LNCAP (cell line): ENCODE results near the gene PRIMA1.

Experiments
- TF ChIP-seq, protein P1 (sequence below): fragments of 450-650 bp; IDR thresholded peaks from 2 replicates; pipeline ENCODE4 v1.5.1; 2017; ENCODE audit warnings: mild to moderate bottlenecking

Gene PRIMA1

DNA sequence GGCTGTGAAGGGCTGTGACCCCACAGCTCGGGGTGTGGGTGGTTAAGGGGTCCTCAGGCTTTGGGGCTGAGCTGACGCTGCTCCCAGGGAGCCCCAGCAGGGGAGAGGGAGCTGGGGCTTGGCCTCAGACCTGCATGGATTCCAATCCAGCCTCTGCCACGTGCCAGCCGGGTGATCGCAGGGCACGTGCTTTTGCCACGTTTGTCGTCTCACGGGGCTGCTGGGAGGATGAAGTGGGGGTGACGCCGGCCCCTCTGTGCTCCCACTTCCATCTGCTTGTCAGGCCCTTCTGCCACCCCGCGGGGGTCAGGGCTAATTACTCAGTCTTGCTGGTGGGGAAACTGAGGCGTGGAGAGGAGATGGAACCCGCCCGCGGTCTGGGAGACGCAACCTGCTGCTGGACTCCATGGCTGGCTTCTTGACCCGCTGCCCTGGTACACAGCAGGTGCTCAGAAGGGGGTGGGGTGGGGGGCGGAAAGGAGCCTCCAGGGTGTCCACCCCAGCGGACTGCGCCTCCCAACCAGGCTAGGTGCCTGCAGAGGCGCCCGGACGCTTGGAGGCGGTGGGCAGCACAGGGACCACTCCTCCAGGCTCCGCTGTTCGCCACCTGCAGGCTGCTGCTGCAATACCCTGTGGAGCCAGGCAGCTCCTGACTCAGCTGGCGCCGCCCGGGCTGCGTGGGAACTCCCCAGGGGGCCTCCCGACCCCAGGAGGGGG, 36.4 kb upstream of the PRIMA1 start:
- TF ChIP-seq, protein P1, sequence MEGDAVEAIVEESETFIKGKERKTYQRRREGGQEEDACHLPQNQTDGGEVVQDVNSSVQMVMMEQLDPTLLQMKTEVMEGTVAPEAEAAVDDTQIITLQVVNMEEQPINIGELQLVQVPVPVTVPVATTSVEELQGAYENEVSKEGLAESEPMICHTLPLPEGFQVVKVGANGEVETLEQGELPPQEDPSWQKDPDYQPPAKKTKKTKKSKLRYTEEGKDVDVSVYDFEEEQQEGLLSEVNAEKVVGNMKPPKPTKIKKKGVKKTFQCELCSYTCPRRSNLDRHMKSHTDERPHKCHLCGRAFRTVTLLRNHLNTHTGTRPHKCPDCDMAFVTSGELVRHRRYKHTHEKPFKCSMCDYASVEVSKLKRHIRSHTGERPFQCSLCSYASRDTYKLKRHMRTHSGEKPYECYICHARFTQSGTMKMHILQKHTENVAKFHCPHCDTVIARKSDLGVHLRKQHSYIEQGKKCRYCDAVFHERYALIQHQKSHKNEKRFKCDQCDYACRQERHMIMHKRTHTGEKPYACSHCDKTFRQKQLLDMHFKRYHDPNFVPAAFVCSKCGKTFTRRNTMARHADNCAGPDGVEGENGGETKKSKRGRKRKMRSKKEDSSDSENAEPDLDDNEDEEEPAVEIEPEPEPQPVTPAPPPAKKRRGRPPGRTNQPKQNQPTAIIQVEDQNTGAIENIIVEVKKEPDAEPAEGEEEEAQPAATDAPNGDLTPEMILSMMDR, result no peak

DNA sequence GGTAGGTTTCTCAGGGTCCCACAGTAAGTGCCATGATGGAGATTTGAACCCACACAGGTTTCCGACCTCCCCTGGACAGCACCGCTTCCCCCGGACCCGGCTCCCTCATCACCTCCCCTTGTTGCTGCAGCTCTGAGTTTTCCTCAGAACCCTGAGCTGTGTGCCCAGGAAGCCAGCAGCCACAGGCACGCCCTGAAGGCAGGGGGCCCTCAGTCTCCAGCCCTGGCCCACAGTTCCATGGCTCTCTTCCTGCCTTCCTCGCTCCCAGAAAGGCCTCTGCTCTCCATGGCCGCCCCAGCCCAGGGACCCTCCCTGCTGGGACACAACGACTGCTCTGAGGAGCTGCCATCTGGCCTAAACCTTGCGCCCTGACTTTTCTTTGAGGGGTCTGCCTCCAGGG, 35.8 kb upstream of the PRIMA1 start:
- TF ChIP-seq, protein P1, result no peak

DNA sequence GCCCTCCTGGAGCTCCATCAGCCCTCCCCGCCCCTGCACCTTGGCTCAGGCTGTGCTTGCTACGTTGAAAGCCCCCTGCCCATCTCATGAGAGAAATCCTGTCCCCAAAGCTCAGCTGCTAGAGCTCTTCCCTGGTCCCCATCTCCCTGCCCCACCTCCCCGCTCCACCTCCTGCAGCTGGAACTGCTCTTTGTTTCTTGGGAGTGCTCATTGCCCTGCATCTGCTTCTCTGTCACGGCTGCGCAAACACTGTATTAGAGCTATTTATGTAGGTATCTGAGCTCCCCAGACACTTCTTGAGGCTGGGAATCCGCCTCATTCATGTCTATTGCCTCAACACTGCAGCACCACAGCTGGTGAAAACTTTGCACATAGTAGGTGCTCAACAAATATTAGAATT, 32.8 kb upstream of the PRIMA1 start:
- TF ChIP-seq, protein P1, result no peak

DNA sequence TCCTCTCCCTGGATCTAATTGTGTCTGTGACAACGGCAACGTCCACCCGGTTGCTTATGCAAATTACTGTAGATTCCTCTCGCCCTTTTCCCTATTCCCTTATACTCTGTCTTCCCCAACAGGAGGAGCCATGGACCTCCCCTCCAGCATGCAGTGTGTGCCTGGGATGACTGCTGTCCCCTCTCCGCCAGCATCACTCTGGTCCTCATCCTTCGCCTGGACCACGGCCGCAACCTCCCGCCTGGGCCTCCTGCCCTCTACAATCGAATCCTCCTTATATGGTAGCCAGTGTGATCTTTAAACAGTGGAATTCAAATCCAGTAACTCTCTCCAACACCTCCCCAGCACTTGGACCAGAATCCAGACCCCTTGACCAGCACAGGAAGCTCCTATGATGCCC, 30.6 kb upstream of the PRIMA1 start:
- TF ChIP-seq, protein P1, result no peak

GRCh38 chr14:93811676-93812075, 23.4 kb upstream of the PRIMA1 start:
- TF ChIP-seq, protein P1, result no peak

DNA sequence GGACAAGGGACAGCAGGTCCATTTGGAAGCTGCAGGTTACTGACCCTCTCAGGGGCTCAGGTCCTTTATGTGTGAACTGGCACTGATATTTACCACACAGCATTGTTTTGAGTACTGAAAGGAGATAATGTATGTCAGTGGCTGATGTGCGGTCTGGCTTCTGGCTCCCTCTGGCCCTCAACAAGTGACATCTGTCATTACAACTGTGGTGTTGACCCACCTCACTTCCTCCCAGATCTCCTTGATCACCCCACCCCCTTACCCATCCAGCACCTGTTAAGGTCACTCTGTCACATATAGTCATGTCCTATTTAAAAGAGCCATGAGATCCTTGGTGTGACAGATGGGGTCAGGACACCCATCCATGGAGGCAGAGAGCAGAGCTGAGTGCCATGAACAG, 22.7 kb upstream of the PRIMA1 start:
- TF ChIP-seq, protein P1, result no peak

- TF ChIP-seq, protein P1, result no peak
Measured at GRCh38 chr14:93804654-93805053, 16.4 kb upstream of the PRIMA1 start.
